HEK293 (cell line): Measurements from ENCODE around the gene STOML1.

ENCODE experiments used
- CTCF ChIA-PET: fragments of 350-600 bp; formaldehyde crosslinking; extraction: SDS; loops from one replicate; lab custom pipeline; 2021; ENCODE audit warnings: antibody characterized with exemption; lab: Yijun Ruan, JAX
- POLR2A ChIA-PET: fragments of 300-600 bp; formaldehyde crosslinking; extraction: SDS; loops from one replicate; lab custom pipeline; 2020; ENCODE audit warnings: antibody characterized with exemption, inconsistent platforms; lab: Yijun Ruan, JAX
- H3K27ac ChIP-seq: fragments of 200-500 bp; sonication (Bioruptor generic); 2 replicates; pipeline ENCODE4 v1.5.1; 2014; ENCODE audit warnings: low read depth, low read length, control low read depth, inconsistent platforms; ENCODE audit errors: extremely low read depth
- H3K36me3 ChIP-seq, 2 experiments: fragments of 200-500 bp in 1 of 2; sonication (Bioruptor generic) in 1 of 2; 1 replicate in 1 of 2; 2 replicates in 1 of 2; pipeline ENCODE4 v1.5.1; 2014 to 2017; ENCODE audit warnings: inconsistent platforms in 2 of 2, low read length in 2 of 2; ENCODE audit not compliant: control insufficient read depth in 2 of 2, insufficient read depth in 1 of 2
- H3K4me1 ChIP-seq: fragments of 200-500 bp; sonication (Bioruptor generic); 2 replicates; pipeline ENCODE4 v1.5.1; 2014; ENCODE audit warnings: mild to moderate bottlenecking, low read length, inconsistent platforms; ENCODE audit not compliant: control insufficient read depth, insufficient read depth
- H3K4me3 ChIP-seq: 2 replicates; pipeline ENCODE4 v1.5.1; 2011; ENCODE audit warnings: low read depth, mild to moderate bottlenecking, control low read depth, low read length, moderate library complexity
- H3K9me3 ChIP-seq: fragments of 200-500 bp; sonication (Bioruptor generic); 2 replicates; pipeline ENCODE4 v1.5.1; 2014; ENCODE audit warnings: low read depth, low read length, inconsistent platforms; ENCODE audit not compliant: control insufficient read depth, insufficient read depth
- EGR2 ChIP-seq: fragments of 450-650 bp; formaldehyde crosslinking; IDR thresholded peaks from 2 replicates; pipeline ENCODE4 v1.5.1; 2016; ENCODE audit warnings: low read depth, missing biosample characterization, missing genetic modification characterization
- PRDM1 ChIP-seq: fragments of 450-650 bp; formaldehyde crosslinking; IDR thresholded peaks from 2 replicates; pipeline ENCODE4; 2016; ENCODE audit warnings: missing biosample characterization, missing genetic modification characterization
- SALL2 ChIP-seq: fragments of 450-650 bp; formaldehyde crosslinking; IDR thresholded peaks from 2 replicates; pipeline ENCODE4 v1.5.0; 2017; ENCODE audit warnings: missing biosample characterization, mild to moderate bottlenecking, missing genetic modification characterization, borderline replicate concordance
- YY2 ChIP-seq: fragments of 450-650 bp; formaldehyde crosslinking; IDR thresholded peaks from 2 replicates; pipeline ENCODE4 v1.5.1; 2016; ENCODE audit warnings: missing biosample characterization, missing genetic modification characterization
- ZBTB10 ChIP-seq: fragments of 450-650 bp; formaldehyde crosslinking; IDR thresholded peaks from 2 replicates; pipeline ENCODE4 v1.5.1; 2016; ENCODE audit warnings: missing biosample characterization, missing genetic modification characterization
- ZBTB26 ChIP-seq: fragments of 450-650 bp; formaldehyde crosslinking; optimal IDR thresholded peaks from 2 replicates; pipeline ENCODE3; 2016; ENCODE audit warnings: missing biosample characterization, mild to moderate bottlenecking, missing genetic modification characterization
- ZFP41 ChIP-seq: fragments of 450-650 bp; formaldehyde crosslinking; IDR thresholded peaks from 2 replicates; pipeline ENCODE4 v1.5.1; 2016; ENCODE audit warnings: missing biosample characterization, missing genetic modification characterization, borderline replicate concordance
- ZNF18 ChIP-seq: fragments of 450-650 bp; formaldehyde crosslinking; IDR thresholded peaks from 2 replicates; pipeline ENCODE4 v1.5.1; 2016; ENCODE audit warnings: missing biosample characterization, missing genetic modification characterization
- ZNF324 ChIP-seq: fragments of 450-650 bp; formaldehyde crosslinking; IDR thresholded peaks from 2 replicates; pipeline ENCODE4 v1.5.1; 2016; ENCODE audit warnings: missing biosample characterization, missing genetic modification characterization
- ZNF548 ChIP-seq: fragments of 450-650 bp; formaldehyde crosslinking; IDR thresholded peaks from 2 replicates; pipeline ENCODE4 v1.5.1; 2016; ENCODE audit warnings: missing biosample characterization, missing genetic modification characterization
- ZNF626 ChIP-seq: fragments of 450-650 bp; sonication (Bioruptor Pico); formaldehyde crosslinking; IDR thresholded peaks from 2 replicates; pipeline ENCODE4 v1.5.1; 2018; ENCODE audit warnings: missing biosample characterization, missing genetic modification characterization, inconsistent platforms
- ZNF776 ChIP-seq: fragments of 450-650 bp; formaldehyde crosslinking; IDR thresholded peaks from 2 replicates; pipeline ENCODE4 v1.5.0; 2017; ENCODE audit warnings: missing biosample characterization, missing genetic modification characterization, borderline replicate concordance
- ZSCAN30 ChIP-seq: fragments of 450-650 bp; IDR thresholded peaks from 2 replicates; pipeline ENCODE4 v1.5.1; 2018; ENCODE audit warnings: missing biosample characterization, mild to moderate bottlenecking, missing genetic modification characterization, moderate library complexity
- ZSCAN4 ChIP-seq: fragments of 450-650 bp; formaldehyde crosslinking; IDR thresholded peaks from 2 replicates; pipeline ENCODE4 v1.5.1; 2017; ENCODE audit warnings: missing biosample characterization, missing genetic modification characterization

STOML1 gene

GRCh38 chr15:73989001-73989798 is 2.9 kb downstream of the STOML1 start:
- no peak overlapping the region for H3K27ac ChIP-seq
- TF ChIP-seq ZNF18 (tag by site-specific recombination) (no peak), PRDM1 (0 out of 2 replicates have a peak, but pooled peaks have one; percentile 11), ZNF324 (no peak), ZSCAN4 (tag by site-specific recombination) (no peak), YY2 (tag by site-specific recombination) (no peak)
- TF ChIP-seq, all 188 proteins: peak for 1
- peaks cover 0 to 9% of the 10 kb centered on the region in 2 experiments; a peak in 1 of 3 replicates for H3K36me3 ChIP-seq
- H3K4me1 ChIP-seq = peaks cover 6% of the 10 kb centered on the region; the same call in 1 of the 2 replicates
- no peak overlapping the region for H3K4me3 ChIP-seq
- CTCF ChIA-PET = interaction anchor here (0.6 to 9.0 kb wide), 4 partner anchors 14 to 318 kb away, joined by 3 to 118 read pairs (median 3); no protein-coding TSS in a partner anchor
- POLR2A ChIA-PET = no interaction called here
- H3K9me3 ChIP-seq = no peaks in the 10 kb centered on the region

GRCh38 chr15:73988445-73988969 is 3.6 kb downstream of the STOML1 start:
- TF ChIP-seq ZFP41 (tag by site-specific recombination) (no peak), ZBTB26 (no peak), ZNF548 (no peak), ZSCAN30 (tag by site-specific recombination) (no peak)
- no peak overlapping the region for H3K27ac ChIP-seq
- POLR2A ChIA-PET = no interaction called here

GRCh38 chr15:73987681-73988444 is 4.2 kb downstream of the STOML1 start:
- Histone ChIP-seq H3K9me3 (no peaks in the 10 kb centered on the region), H3K27ac (no peak overlapping the region), H3K4me3 (no peak overlapping the region), H3K4me1 (peaks cover 8% of the 10 kb centered on the region; the same call in 1 of the 2 replicates), H3K36me3 (peaks cover 0 to 16% of the 10 kb centered on the region in 2 experiments; a peak in 1 of 3 replicates)
- POLR2A ChIA-PET = no interaction called here
- CTCF ChIA-PET = interaction anchor here (1.7 to 9.0 kb wide), 2 partner anchors 13 to 14 kb away, joined by 6 to 118 read pairs; no protein-coding TSS in a partner anchor
- no peak for TF ChIP-seq EGR2 (tag by site-specific recombination)
- TF ChIP-seq SALL2 (tag by site-specific recombination) = no peak
- no peak for TF ChIP-seq ZNF776
- TF ChIP-seq ZBTB10 (tag by site-specific recombination) = no peak
- no peak for TF ChIP-seq ZNF626 (tag by site-specific recombination)

More at GRCh38 chr15:73988445-73988969, 3.6 kb downstream of the STOML1 start:
- no peak overlapping the region for H3K4me3 ChIP-seq
- H3K9me3 ChIP-seq = no peaks in the 10 kb centered on the region
- peaks cover 6% of the 10 kb centered on the region; the same call in 1 of the 2 replicates for H3K4me1 ChIP-seq
- CTCF ChIA-PET = interaction anchor here (0.6 to 9.0 kb wide), 2 partner anchors 13 to 60 kb away, joined by 3 to 118 read pairs; no protein-coding TSS in a partner anchor
- H3K36me3 ChIP-seq = peaks cover 0 to 14% of the 10 kb centered on the region in 2 experiments; a peak in 1 of 3 replicates
